HL-60 (cell line): ENCODE data around the gene TAF6L.

Experiments
- DNase-seq, 2 experiments: peaks; one replicate each; pipeline ENCODE4 v3.0.0-alpha.2; 2010 to 2020; ENCODE audit warnings: low read depth in 1 of 2, low spot score in 1 of 2
- H3K27ac ChIP-seq: fragments of 250-450 bp; sonication (Bioruptor Pico); replicated peaks from 2 replicates; pipeline ENCODE4 v1.5.1; 2020; ENCODE audit warnings: mild to moderate bottlenecking, moderate library complexity
- H3K27me3 ChIP-seq: fragments of 250-450 bp; sonication (Bioruptor Pico); 2 replicates; pipeline ENCODE4 v1.5.1; 2021; ENCODE audit warnings: mild to moderate bottlenecking, moderate library complexity; ENCODE audit not compliant: insufficient read depth, poor library complexity, severe bottlenecking
- H3K4me3 ChIP-seq: replicated peaks from 2 replicates; pipeline ENCODE4 v1.5.1; 2011; ENCODE audit warnings: mild to moderate bottlenecking, control low read depth, low read length; ENCODE audit not compliant: insufficient read depth
- GABPA ChIP-seq: IDR thresholded peaks from 2 replicates; pipeline ENCODE4 v1.6.1; 2012; ENCODE audit warnings: low read depth
- POLR2AphosphoS5 ChIP-seq: IDR thresholded peaks from 2 replicates; pipeline ENCODE4 v1.6.1; 2012; ENCODE audit warnings: low read depth
- SPI1 ChIP-seq: IDR thresholded peaks from 2 replicates; pipeline ENCODE4 v1.6.1; 2012; ENCODE audit warnings: low read depth, mild to moderate bottlenecking, borderline replicate concordance
- TF ChIP-seq, protein P1 (sequence below): IDR thresholded peaks from 2 replicates; pipeline ENCODE4 v1.6.1; 2012; ENCODE audit warnings: low read depth; ENCODE audit not compliant: insufficient replicate concordance
- TF ChIP-seq, protein P2 (sequence below): IDR thresholded peaks from one replicate; pipeline ENCODE4 v1.5.1; 2011; ENCODE audit warnings: low read length, control low read depth, inconsistent platforms; ENCODE audit not compliant: insufficient read depth

TAF6L gene

GRCh38 chr11:62796281-62796680, 25.1 kb downstream of the TAF6L start:
- Histone ChIP-seq H3K27me3 (no peaks in the 10 kb centered on the region), H3K4me3 (no peak overlapping the region), H3K27ac (no peak overlapping the region)
- no peak for DNase-seq
- TF ChIP-seq, protein P1, sequence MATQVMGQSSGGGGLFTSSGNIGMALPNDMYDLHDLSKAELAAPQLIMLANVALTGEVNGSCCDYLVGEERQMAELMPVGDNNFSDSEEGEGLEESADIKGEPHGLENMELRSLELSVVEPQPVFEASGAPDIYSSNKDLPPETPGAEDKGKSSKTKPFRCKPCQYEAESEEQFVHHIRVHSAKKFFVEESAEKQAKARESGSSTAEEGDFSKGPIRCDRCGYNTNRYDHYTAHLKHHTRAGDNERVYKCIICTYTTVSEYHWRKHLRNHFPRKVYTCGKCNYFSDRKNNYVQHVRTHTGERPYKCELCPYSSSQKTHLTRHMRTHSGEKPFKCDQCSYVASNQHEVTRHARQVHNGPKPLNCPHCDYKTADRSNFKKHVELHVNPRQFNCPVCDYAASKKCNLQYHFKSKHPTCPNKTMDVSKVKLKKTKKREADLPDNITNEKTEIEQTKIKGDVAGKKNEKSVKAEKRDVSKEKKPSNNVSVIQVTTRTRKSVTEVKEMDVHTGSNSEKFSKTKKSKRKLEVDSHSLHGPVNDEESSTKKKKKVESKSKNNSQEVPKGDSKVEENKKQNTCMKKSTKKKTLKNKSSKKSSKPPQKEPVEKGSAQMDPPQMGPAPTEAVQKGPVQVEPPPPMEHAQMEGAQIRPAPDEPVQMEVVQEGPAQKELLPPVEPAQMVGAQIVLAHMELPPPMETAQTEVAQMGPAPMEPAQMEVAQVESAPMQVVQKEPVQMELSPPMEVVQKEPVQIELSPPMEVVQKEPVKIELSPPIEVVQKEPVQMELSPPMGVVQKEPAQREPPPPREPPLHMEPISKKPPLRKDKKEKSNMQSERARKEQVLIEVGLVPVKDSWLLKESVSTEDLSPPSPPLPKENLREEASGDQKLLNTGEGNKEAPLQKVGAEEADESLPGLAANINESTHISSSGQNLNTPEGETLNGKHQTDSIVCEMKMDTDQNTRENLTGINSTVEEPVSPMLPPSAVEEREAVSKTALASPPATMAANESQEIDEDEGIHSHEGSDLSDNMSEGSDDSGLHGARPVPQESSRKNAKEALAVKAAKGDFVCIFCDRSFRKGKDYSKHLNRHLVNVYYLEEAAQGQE = no peak
- no peak for TF ChIP-seq SPI1
- no peak for TF ChIP-seq GABPA
- TF ChIP-seq, protein P2, sequence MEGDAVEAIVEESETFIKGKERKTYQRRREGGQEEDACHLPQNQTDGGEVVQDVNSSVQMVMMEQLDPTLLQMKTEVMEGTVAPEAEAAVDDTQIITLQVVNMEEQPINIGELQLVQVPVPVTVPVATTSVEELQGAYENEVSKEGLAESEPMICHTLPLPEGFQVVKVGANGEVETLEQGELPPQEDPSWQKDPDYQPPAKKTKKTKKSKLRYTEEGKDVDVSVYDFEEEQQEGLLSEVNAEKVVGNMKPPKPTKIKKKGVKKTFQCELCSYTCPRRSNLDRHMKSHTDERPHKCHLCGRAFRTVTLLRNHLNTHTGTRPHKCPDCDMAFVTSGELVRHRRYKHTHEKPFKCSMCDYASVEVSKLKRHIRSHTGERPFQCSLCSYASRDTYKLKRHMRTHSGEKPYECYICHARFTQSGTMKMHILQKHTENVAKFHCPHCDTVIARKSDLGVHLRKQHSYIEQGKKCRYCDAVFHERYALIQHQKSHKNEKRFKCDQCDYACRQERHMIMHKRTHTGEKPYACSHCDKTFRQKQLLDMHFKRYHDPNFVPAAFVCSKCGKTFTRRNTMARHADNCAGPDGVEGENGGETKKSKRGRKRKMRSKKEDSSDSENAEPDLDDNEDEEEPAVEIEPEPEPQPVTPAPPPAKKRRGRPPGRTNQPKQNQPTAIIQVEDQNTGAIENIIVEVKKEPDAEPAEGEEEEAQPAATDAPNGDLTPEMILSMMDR = no peak
- TF ChIP-seq POLR2AphosphoS5 = no peak

- no peaks in the 10 kb centered on the region for H3K27me3 ChIP-seq
Measured at GRCh38 chr11:62799486-62799885, 28.3 kb downstream of the TAF6L start.

DNA sequence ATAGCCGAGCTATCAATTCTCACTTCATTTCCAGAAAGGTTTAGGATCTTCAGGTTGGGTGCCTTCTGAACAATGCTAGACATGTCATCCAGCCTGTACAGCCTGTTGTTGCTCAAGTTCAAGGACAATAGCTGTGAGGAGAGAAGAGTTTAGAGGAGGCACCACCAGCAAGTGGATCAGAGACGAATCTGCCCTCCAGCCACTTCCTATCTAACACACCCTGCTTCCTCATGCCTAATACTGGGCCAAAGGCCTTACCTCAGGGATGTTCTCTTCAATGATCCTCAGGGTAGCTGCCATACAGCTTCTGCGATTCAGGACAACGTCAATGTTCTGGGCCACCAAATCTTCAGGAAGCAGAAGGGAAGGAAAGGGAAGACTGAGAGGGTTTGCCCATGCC, 29.9 kb downstream of the TAF6L start:
- Histone ChIP-seq H3K27ac (no peak overlapping the region), H3K4me3 (no peak overlapping the region), H3K27me3 (no peaks in the 10 kb centered on the region)
- no peak for TF ChIP-seq GABPA
- TF ChIP-seq SPI1 = no peak
- TF ChIP-seq, protein P2 = no peak
- no peak for TF ChIP-seq POLR2AphosphoS5
- TF ChIP-seq, protein P1 = no peak
- DNase-seq = no peak

More at GRCh38 chr11:62799486-62799885, 28.3 kb downstream of the TAF6L start:
- Histone ChIP-seq H3K27ac (no peak overlapping the region), H3K4me3 (no peak overlapping the region)
- DNase-seq = no peak
- TF ChIP-seq, protein P2 = no peak
- TF ChIP-seq POLR2AphosphoS5 (no peak), GABPA (no peak), SPI1 (no peak)
- TF ChIP-seq, protein P1 = no peak
